ELR (cell line): Measurements from ENCODE around the gene CREB5.
"Not testable (repeated sequence)": the region's sequence is repeated elsewhere in the genome, so short reads cannot be mapped to it uniquely, and the experiment has no call there.

Experiments
- DNase-seq: peaks from one replicate; pipeline ENCODE4 v3.0.0-alpha.2; 2015; ENCODE audit warnings: low read depth

The CREB5 gene

DNA sequence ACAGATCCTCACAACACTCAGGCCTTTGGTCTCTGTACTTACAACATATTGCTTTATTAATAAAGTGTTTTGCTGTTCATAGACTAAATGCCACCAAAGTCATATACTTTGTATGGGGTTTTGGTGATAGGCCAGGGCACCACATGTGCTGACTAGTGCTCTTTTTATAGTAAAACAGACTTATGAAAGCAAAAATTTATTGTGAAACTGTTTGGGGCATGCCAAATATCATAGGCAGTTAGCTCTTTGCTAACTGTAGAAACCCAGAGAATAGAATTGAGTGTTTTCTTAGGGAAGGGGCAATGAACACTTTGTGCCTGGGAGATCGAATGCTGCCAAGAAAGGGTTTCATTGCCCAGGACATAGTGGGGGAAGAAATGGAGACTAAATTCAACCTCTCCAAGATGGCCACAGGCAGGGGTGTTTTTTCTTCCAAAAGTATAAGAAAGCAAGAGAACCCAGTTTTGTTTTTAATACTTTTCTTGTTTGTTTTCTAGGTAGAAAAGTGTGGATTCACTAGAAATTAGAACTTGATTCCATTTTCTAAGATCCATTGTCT lies 403.1 kb downstream of the CREB5 start:
- no peak for DNase-seq

DNA sequence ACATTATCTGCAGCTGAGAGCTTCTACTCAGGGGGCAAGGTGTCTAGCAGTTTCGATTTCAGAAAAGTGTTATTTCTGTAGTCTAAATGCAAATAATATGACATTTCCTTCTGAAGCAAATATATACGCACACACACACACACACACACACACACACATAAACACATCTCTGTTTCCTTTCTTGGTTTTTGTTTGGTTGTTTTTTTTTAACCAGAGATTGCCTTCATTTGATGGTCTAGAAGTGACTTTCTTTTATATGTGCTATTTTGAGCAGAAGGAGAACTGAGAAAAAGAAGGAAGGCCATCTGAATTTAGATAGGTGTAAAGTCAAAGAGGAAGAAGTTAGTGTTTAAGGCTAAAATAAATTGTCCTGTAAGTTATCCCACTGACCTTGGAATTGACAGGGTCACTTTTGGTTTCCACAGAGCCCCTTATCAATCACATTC lies 403.6 kb downstream of the CREB5 start:
- no peak for DNase-seq

DNA sequence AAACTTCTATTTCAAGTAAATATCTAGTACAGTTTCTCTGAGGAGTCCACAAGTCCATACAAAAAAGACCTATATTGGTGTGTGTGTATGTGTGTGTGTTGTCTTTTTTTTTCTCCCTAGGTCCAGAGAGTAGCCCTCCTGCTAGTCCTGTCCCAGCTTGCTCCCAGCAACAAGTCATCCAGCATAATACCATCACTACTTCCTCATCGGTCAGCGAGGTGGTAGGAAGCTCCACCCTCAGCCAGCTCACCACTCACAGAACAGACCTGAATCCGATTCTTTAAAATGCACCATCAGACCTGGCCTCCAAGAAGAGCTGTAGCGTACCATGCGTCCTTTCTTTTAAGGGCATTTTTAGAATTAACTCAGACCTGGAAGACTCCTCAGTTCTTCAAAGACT lies 406.7 kb downstream of the CREB5 start:
- DNase-seq = no peak

DNA sequence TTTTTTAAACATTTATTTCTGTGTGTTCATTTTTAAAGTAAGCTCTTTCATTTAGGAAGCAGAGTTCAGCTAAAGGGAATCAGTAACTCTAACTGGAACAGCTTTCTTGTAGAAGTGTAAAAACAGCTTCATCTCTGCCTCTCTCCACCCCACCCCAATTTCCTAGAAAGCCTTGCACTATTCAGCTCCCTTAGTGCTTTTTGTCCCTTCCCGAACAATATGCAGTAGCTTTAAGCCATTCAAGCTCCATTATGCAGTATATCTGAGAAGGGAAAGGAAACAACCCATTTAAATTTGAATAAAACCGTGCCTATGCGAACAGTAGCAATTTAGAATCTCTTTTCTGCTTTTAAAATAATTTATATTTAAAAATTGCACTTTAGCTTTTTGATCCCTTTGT lies 411.3 kb downstream of the CREB5 start:
- no peak for DNase-seq

DNA sequence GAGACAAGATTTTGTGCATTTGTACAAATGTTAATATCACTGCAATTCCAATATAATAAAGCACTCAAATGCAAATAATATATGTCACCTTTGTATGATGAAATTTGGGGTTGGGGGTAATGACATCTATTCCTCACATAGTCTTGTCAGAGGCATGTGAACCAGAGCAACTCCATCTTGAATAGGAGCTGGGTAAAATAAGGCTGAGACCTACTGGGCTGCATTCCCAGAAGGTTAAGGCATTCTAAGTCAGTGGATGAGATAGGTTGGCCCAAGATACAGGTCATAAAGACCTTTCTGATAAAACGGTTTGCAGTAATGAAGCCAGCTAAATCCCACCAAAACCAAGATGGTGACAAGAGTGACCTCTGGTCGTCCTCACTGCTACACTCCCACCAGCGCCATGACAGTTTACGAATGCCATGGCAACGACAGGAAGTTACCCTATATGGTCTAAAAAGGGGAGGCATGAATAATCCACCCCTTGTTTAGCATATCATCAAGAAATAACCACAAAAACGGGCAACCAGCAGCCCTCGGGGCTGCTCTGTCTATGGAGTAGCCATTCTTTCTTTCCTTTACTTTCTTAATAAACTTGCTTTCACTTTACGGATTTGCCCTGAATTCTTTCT lies 413.6 kb downstream of the CREB5 start:
- DNase-seq = not testable (repeated sequence)

DNA sequence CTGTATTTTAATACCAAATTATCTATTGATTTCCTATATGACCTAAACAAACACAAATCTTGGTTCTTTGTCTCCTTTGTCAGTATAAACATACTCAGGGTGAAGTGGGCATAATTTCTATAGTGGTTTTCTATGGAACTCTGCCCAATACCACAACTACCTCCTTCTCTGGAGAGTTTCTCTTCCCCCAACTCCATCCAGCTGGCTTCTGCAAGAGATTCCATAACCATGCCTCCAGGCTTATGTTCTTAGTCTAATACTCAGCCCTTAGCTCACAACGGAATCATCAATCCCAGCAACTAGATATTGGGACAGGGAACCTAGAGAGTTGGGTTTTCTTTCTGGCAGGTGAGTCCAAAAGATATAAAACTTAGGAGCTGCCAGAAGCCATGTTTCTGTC lies 418.5 kb downstream of the CREB5 start:
- DNase-seq = no peak

DNA sequence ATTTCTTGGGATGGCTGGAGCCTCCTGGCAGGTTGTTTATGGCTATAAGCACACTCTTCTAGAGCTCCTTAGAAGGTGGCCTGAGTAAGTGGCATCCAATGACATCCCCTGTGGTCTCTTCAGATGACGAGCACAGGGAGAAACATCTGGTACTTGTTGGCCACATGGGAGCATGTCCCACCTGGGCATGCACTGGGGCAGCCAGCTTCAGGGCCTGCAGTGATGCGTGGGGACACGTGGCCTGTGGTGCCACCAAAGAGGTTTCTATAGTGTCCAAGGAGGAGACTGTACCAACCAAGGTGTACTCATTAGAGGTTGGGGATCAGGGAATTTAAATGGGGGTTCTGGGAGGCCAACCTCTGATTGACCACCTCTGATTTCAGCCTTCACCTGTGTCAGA lies 420.4 kb downstream of the CREB5 start:
- no peak for DNase-seq

DNA sequence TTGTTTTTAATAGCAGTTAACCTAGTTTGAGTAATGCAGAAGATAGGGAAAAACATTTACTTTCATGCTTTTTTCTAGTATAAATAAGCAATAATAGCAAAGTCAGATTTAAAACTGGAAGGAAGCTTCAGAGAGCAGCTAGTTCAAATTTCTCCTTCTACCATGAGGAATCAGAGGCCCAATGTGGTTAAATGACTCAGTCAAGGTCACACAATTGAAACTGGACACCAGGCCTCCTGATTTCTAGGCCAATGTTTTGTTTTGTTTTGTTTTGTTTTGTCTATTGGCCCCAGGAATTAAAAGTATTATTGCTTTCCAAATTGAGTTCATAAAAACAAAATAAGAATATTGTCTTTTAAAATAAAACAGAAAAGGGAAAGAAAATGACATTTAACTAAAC lies 423.5 kb downstream of the CREB5 start:
- peak; percentile 66 for DNase-seq

DNA sequence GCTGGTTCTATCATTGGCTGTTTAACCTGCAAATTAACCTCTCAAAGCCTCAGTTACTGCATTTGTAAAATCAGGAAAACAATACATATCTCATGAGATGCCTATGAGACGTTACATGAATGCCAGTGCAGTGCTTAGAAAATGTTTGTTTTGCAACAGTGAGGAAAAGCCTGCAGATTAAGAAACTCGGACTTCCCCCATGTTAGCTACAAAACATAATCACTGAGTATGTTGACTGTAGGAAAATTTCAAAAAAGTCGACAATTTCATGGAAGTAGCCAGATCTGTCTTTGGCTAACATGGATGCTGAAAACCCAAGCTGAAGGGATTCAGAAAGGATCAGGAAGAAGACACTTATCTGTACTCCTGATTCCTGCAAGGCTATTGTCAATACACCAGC lies 424.4 kb downstream of the CREB5 start:
- no peak for DNase-seq

DNA sequence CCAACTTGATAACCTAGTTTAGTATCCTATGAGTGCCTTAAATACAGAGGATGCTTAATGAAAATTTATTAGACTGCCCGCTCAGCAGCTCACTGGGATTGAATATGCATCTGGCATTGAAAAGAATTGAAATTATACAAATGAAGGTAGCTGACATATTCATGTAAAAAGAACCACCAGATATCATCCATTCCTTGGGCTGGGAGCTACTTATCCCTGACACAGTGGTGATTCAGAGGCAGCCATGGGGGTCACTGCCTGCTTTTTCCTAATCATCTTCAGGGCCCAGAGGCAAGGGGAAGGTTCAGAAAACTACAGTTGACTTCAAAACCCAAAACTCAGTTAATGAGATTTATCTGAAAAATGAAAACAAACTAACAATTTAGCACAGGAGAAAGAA lies 424.9 kb downstream of the CREB5 start:
- DNase-seq = no peak

DNA sequence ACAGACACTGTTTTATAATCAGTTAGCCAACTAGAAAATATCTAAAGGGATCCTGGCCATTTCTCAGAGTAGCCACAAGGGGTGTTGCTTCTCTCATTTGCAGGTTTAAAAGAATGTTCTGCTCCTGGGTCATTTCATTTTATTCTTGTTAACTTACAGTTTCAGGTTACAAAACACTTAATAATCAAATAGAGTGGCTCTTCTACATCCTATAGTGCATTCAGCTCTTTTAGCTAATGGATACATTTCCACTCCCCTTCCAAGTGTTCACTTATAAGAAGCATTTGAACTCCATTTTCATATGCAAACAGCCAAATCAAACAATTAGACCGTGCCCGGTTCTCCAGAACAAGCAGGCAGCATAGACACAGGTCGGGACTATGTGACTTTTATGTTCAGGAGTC lies 428.3 kb downstream of the CREB5 start:
- DNase-seq = peak; percentile 42

DNA sequence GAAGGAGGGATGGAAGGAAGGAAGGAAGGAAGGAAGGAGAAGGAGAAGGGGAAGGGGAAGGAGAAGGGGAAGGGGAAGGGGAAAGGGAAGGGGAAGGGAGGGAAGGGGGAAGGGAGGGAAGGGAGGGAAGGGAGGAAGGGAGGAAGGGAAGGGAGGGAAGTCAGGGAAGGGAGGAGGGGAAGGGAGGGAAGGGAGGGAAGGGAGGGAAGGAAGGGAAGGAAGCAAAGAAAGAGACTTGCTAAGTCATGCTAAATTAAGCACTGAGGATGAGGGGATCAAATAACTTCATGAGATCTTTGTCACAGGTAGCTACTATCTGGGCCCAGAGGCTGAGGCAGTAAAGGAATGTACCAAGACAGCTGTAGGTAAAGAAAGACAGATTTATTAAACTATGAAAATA lies 429.4 kb downstream of the CREB5 start:
- DNase-seq = no peak

DNA sequence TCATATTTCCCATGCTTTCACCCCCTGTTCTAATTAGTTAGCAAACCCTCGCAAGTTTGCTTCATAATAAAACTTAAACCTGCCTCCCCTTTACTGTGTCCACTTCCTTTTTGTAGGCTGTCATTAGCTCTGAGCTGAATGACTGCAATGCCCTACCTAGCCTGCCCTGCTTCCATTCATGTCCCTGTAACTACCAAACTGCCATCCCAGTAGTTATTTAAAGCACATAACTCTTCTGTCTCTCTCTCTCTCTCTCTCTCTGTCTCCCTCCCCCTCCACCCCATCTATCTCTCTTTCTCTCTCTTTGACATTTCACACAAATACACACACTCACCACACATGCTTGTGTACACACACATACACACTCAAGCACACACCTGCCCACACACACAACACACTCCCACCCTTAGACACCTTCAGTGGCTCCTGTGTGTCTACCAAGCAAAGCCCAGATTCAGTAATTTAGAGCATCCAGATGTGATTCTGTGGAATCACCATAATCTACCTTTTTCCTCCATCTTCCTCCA lies 430.5 kb downstream of the CREB5 start:
- no peak for DNase-seq

DNA sequence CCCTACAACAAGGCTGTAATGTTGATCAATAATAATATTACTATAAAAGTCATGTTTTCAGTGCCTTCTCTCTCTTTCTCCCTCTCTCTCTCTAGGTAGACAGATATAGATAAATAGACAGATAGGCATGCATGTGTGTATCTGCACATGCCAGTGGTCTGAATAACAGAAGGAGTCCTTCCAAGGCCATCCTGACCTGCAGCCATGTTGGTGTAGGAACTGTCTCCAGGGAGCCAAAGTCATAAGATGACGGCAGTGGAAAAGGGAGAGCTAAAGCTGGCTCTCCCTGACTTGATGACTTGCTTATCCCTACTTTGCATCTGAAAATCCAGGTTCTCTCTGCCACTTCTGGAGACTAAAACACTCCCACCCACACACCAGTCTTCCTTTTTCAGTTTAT lies 432.8 kb downstream of the CREB5 start:
- DNase-seq = no peak

DNA sequence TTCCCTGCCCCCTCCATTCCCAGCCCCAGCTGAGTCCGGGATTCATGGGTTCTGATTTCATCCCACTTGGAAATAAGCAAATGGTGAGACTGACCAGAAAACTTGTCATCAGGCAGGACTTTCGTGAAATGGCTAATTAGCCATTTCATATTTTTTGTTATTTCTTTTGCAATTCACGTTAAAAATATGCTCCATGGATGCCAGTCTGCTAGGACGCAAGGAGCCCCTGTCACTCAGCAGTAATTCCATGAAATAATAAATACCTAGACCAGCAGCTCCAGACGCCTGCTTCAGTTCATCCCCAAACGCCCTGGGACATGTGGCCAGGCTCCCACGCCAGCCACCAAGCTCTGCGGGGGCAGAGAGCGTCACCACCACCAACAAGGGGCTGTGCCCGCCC lies 434.9 kb downstream of the CREB5 start:
- no peak for DNase-seq

DNA sequence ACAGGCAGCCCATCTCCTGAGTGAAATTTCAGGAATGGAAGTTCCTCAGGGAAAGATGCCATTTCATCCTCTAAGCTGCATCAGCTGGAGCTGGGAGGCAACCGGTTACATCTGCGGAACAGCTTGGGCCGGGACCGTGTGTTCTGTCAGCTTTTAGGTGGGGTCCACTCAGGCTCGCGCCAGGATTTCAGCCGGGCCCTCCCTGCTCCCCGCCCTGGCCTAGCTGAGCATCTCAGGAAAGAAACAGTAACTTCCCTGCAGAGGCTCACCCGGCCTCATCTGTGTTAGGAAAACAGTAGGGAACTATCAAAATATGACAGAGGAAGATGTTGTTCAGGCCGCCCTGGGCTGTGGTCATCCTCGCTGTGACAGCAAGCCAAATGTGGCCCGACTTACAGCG lies 435.4 kb downstream of the CREB5 start:
- no peak for DNase-seq

DNA sequence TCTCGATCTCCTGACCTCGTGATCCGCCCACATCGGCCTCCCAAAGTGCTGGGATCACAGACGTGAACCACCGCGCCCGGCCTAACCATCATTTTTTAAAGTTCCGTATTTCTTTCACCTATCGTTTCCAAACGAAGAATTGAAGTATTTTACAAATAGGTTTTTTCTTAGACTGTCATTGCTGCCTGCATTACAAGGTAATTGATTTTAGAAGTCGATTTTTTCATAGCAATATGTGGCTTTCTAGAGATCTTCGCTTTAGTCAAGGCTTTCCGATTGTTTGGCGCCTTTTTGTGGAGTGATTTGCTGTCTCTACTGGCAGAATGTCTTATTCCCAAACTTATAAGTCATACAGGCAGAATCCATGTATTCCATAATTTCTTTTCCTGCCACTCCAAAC lies 436.6 kb downstream of the CREB5 start:
- no peak for DNase-seq

DNA sequence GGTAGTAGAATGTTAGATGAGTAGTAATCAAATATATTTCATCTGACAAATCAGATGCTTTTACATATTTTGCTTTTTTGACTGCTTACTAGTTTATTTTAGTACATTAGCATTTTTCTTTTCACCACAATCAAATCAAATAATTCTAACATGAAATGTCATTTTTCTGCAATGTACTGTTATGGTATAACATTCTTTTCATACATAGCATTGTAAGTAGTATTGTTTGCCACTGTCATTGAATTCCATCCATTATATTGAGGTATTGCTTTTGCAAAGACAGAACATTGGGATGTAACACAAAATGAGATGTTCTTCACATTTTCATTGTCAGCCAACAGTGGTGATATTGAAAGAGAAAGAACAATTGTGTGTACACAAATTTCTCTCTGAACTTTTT lies 438.4 kb downstream of the CREB5 start:
- DNase-seq = no peak

DNA sequence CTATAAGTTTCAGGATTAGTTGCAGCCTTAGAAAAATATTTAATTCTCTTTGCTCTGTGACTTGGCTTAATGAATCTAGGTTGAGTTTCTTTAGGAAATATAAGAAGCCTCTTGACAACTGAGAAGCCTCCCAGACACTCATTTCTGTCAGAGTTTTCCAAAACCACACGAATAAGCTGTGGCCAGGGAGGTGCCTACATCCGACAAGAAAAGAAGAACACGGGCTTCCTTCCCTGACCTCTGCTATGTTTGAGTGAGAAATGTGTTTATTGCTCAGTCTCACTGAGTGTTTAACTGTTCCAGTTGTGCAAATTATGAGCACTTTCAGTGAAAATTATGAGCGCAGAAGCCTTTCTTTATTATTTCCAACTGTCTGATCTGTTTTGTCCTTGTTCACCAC lies 440.8 kb downstream of the CREB5 start:
- DNase-seq = no peak

DNA sequence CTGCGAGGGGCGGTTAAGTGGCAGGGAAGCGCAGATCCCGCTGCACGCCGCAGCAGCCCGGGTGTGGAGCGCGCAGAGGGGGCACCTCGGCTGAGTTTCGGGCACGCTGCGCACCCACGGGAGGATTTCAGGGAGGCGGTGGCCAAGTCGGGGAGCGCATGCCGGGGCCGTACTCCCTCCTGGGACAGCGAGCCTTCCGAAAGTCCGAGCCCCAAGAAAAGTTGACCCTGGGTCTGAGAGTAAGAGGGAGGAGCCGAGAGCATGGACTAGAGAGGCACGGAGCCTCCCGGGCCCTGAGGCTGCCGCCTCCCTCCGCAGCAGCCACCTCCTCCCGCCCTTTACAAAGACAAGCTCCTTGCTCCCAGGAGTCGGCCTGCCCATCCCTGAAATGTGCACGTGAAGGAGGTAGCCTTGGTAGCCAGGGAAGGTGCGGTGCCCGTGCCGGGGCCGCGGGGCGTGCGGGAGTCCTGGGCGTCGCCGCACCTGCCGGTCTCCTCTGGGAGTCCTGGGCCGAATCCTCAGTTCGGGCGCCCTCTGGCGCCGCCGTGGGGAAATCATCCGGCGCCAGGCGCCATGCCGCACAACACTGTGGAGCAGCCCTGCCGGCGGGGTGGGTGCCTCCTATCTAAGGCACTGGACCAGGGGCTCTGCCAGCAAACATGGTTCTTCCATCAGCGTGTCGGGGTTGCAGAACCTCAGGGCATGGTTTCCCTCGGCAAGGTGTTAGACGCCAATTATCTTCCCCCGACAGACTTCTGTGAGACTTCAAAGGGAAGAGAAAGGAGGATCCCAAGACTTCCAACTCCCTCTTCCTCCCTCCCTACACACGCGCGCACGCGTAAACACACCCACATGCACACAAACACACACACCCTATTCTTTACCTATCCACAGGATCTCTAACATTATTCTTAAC lies 441.8 kb downstream of the CREB5 start:
- DNase-seq = peak; percentile 74

DNA sequence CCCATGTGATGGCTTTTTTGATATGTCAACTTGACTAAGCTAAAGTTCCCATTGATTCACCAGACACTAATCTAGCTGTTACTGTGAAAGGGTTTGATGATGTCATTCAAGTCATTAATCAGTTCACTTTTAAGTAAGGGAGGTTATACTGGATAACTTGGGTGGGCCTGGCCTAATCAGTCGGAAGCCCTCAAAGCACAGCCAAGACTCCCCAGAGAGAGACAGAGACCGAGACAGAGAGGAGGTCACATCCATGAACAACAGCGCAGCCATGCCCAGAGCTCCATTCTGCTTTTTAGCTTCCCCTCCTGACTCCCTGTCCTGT lies 442.4 kb downstream of the CREB5 start:
- peak; percentile 15 for DNase-seq

DNA sequence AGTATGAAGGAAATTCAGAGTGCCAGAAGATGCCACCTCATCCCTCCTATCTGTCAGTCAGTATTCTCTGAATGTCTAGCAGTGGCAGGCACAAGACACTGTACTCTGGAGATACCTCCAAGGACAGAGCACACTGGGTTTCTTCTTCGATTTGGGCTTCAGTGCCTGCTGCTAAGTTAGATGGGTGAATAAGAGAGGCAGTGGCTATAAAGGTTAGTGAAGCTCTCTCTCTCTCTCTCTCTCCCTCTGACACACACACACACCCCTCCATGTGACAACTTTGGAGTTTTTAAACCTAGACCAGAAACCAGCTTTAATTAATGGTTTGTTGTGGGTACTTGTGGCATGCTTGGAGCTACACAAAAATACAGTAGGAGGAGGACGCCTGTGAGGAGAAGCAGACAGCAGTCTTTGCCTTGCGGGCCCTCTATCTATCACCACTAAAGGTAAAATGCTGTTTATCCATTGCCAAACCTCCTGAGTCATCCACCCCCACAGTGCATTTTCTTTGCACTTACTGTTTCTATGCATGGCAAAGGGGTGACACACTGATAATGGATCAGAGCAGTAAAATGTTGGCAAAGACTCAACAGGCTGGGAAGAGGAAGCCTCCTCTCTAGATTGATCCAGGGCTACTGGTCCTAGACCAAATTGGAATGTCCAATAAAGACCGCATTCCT lies 443.4 kb downstream of the CREB5 start:
- peak; percentile 99 for DNase-seq

DNA sequence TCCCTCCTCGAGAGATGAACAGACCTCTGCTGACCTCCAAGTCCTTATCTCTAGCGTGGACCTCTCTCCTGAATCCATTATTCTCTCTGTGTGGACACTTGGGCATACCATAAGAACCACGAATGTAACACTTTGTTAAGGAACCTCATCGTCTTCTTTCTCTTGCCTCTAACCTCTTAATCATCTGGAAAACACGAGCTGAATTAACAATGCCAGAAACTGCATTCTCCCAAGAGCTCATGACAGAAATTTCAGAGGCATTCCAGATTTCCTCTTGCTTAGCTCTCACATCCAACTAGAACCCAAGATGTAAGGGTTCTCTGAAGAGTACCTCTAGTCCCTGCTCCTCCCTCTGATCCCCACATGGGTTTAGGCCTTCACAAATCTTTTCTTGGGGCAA lies 444.3 kb downstream of the CREB5 start:
- no peak for DNase-seq
